Left forelimb (tissue), 1 donor: Measurements from ENCODE around the gene HSPG2.
"Not testable (repeated sequence)": the region's sequence is repeated elsewhere in the genome, so short reads cannot be mapped to it uniquely, and the experiment has no call there.

ENCODE experiments used
- DNase-seq: peaks from one replicate; pipeline ENCODE4 v3.0.0-alpha.2; 2018; ENCODE audit warnings: low spot score

HSPG2 gene

GRCh38 chr1:21843208-21843607 lies 93.9 kb downstream of the HSPG2 start:
- DNase-seq = no peak

- DNase-seq = no peak
These were observed 94.4 kb downstream of the HSPG2 start for GRCh38 chr1:21842606-21843162.

DNA sequence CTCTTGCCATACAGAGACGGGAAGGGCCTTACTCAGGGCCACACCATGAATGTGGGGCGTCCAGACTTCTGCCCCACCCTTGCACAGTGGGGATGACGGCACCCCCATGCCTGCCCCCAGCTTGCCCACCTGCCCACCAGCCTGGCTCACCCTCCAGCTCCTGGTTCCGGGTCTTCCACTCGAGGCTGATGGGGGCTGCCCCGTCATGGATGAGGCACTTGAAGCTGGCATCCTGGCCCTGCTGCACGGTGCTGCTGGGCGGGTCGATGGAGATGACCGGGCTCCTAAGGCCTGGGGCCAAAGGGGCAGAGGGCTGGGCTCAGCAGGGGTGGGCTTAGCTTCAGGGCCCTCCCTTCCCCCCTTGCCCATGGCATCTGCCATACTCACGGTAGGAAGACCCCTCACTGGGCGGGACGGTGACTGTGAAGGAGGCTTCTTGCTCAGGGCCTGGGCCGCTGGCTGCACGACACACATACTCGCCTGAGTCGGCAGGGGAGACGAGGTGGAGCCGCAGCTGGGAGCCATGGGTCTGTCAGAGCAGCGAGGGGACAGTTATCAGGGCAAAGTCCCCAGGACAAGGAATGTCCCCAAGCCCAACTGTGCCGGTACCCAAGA lies 95.2 kb downstream of the HSPG2 start:
- no peak for DNase-seq

DNA sequence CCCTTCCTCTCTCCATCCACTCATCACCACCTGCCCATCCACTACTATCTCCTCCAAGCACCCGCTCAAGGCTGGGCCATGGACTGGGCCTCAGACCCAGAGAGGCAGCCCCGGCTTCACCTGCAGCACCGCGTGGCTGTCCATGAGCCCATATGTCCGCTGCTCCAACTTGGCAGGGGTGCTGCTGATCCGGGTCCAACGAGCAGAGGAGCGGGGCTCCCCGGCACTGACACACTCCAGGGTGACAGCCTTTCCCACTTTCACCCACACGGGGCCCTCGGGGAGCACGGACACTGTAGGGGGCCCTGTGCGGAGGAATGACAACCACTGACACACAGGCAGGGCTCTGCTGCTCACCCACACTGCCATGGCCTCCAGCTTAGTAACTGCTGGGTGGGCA lies 96.1 kb downstream of the HSPG2 start:
- DNase-seq = no peak

DNA sequence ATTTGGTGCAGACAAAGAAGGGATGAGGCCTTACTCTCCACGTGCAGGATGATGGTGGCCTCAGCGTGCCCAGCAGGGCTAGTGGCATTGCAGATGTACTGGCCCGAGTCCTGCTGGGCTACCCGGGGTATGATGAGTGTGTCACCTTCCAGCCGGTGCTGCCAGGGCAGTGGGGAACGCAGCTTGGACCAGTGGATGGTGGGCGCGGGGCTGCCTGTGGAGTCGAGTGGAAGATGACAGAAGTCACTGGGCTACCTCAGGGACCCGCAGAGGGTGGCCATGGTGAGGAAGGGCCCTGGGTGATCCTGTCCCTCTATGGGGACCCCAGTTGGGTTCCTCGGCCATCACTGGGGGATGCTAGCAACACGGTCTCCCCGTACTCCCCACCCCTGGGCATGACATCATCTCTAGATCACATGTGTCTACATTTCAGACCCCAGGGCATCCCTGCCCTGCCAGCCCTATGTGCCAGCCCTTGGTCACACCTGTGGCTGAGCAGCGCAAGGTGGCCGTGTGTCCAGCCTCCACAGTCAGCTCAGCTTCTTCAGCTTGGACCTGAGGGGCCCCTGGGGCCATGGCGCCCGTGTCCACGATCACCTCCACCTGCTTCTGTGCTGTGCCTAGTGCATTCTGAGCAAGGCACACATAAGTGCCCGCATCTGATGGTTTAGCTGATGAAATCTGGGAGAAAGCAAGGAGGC lies 97.6 kb downstream of the HSPG2 start:
- DNase-seq = no peak

DNA sequence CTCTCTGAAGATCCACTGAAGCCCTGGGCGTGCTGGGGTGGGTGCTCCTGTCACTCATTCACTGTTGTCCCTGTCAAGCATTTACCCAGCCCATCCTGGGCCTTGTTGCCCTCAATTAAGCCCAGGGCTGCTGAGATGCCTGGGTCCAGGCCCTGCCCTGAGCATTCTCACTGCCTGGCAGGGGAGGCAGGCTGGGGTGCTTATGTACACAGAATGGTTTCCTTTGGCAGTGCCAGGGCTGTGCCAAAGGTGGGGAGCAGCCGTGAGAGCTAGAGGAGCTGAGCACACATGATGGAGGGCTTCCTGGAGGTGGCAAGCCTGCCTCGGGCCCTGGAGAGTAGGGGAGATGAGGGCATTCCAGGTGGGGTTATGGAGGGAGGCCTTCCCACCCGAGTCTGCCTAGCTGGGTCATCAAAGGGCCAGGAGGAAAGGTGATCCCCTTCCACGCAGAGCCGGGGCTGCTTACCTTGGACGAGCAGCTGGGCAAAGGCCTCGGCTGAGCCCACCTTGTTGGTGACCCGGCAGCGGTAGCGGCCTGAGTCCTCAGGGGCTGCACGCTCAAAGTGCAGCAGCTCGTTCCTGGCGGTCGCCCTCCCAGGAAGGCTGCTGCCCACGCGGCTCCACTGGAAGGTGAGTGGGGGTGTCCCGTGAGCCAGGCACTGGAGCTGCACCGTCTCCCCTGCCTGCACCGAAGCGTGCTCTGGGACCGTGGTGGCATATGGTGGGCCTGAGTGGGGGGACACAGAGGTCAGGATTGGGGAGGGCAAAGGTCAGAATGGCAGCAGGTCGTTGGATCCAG lies 98.6 kb downstream of the HSPG2 start:
- DNase-seq = no peak

DNA sequence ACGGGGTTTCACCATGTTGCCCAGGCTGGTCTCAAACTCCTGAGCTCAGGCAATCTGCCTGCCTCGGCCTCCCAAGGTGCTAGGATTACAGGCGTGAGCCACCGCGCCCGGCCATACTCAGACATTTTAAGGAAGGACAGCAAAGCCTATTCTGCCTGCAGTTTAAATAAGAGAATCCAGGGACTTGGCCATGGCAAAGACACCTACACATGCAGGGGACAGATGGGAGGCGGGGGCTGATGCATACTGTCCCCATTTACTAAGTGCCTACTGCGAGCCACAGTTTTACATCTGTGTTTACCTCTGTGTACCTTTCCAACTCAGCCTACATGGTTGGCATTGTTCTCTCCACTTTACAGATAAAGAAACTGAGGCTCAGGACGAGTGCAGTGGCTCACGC lies 99.6 kb downstream of the HSPG2 start:
- no peak for DNase-seq

- no peak for DNase-seq
These were observed 100.4 kb downstream of the HSPG2 start for GRCh38 chr1:21836729-21837128.

DNA sequence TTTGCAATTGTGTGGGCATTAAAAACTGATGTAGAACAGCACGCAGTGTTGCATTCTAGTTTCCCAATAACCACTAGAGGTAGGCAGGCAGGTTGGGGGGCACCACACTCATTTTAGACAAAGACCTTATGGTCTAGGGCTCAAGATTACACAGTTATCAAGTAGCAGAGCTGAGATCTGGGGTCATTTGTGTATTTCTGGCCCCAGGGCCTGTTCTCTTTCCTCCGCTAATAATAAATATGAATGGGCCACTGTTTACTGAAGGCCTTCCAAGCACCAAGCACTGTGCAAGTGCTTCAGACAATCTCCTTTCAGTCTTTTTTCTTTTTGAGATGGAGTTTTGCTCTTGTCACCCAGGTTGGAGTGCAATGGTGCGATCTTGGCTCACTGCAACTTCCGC lies 101.1 kb downstream of the HSPG2 start:
- DNase-seq = no peak

DNA sequence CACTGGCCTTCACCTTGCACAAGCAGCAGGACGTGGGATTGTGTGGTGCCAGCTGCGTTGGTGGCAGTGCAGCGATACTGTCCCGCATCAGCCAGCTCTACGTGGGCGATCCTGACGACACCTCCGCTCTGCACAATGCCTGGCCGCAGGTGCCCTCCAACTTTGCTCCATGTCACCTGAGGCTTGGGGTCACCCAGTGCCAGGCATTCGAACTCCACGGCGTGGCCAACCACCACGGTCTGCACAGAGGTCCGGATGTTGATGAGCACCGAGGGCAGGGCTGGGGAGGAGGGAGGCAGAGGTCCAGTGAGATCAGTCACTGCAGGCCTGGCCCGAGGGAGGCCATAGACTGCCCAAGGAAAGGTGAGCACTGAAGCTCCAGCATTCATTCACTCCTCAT lies 102.4 kb downstream of the HSPG2 start:
- no peak for DNase-seq

DNA sequence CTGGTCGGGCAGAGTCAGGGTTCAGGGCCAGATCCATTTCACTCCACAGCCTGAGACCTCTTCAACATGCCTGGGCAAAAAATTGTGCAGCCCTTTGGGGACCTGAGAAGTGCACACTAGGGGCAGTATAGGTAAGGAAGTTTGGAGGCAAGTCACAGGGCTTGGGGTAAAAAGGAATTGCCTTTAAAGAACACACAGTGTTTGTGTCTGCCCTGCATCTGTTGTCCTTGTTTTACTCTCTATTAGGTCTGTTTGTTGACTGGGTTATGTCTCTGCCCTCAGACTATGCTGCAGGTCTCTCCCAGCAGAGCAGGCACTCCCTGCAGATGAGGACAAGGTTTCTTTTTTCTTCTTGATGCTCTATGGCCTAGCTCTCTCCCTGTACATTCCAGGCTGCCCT lies 103.0 kb downstream of the HSPG2 start:
- DNase-seq = no peak

- DNase-seq = no peak
These were observed 103.6 kb downstream of the HSPG2 start for GRCh38 chr1:21833392-21833976.

DNA sequence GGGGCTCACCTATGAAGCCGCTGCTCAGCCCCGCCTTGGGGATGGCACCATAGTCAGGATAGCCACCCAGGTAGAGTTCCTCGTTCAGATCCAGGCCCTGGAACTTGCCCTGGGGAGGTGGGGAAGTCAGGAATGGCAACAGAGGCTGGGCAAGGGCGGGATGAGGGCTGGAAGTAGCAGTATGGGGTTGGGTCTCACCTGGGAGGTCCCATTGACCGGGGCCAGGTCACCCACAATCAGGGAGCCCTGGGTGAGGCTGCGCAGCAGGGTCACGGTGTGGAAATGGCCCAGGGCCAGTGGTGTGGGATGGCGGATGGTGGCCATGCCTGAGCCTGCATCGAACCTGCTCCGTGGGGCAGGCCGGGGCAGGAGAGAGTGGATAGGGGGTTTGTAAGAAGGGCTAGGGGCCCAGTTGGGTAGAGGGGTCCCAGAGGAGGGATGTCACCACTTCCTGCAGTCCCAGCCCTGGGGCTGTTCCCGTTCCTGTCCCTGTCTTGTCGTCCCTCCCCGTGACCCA lies 105.6 kb downstream of the HSPG2 start:
- DNase-seq = no peak

GRCh38 chr1:21830792-21831453 lies 106.2 kb downstream of the HSPG2 start:
- DNase-seq = no peak

DNA sequence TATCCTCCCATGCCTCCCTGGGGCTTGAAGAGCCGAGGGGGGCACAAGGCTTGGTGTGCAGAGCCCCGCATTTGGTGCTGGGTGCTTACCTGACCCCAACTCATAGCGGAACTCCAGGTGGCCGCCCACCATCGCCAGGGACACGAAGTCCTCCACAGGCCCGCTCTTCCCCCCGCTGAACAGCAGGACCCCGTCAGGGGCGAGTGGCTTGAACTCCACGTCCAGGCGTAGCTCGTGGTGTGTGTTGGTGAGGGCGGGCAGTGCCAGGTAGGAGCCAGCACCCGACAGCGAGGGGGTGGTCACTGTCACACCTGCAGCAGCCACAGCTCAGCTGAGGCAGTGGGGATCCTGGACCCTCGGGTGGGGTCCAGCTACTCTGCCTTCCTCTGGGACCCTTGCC lies 107.8 kb downstream of the HSPG2 start:
- DNase-seq = no peak

- DNase-seq = no peak
These were observed 108.5 kb downstream of the HSPG2 start for GRCh38 chr1:21828506-21829210.

DNA sequence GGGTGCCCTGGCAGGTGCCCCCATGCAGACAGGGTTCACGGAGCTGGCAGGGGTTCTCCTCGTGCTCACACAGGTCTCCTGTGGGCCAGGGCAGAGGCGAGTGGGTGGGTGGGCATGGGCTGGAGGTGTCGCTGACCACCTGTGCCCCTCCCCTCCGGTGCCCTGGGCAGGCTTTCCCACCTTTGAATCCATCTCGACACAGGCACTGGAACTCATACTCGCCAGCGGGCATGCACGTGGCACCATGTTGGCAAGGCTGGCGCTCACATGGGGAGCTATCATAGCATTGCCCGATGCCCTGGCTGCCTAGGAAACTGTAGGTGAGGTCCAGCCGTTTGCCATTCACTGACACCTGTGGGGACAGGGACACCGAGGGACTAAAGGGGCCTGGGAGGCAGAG lies 109.0 kb downstream of the HSPG2 start:
- no peak for DNase-seq

GRCh38 chr1:21827141-21827679 lies 109.9 kb downstream of the HSPG2 start:
- no peak for DNase-seq

GRCh38 chr1:21826694-21827093 lies 110.4 kb downstream of the HSPG2 start:
- not testable (repeated sequence) for DNase-seq

DNA sequence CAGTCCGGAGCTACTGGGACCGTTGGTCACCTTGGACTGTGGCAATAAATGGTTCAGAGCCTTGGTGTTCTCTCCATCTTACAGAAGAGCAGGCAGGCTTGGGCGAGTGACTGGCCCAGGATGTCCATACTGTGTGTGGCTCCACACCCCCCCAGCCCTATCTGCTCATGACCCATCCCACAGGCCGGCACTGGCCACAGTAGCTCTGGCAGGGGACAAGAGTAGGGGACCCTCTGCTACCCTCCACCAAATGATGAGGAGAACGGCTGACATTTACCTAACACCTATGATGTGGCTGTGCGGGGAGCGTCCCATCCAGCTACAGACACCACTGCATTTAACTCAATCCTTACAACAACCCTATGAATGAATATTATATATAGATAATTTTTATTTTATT lies 111.7 kb downstream of the HSPG2 start:
- no peak for DNase-seq

- DNase-seq = no peak
These were observed 112.2 kb downstream of the HSPG2 start for GRCh38 chr1:21824926-21825325.
